Mesothelial cell of epicardium (in vitro differentiated cells): Measurements from ENCODE around the gene STIM1. TPM values are rescaled to one million over a fixed set of nuclear protein-coding genes. Genes with fewer than 3 reads are reported as not detected.

Experiments
- DNase-seq, 2 experiments: peaks; one replicate each; pipeline ENCODE4 v3.0.0; 2021; ENCODE audit warnings: low spot score in 2 of 2; ENCODE audit not compliant: unreplicated experiment in 2 of 2
- H3K27ac Mint-ChIP-seq: 2 replicates; pipeline ENCODE4 v1.8.0; 2021; ENCODE audit warnings: mixed read lengths
- H3K27me3 Mint-ChIP-seq: 2 replicates; pipeline ENCODE4 v1.8.0; 2021; ENCODE audit warnings: low read depth, mixed read lengths
- H3K36me3 Mint-ChIP-seq: 2 replicates; pipeline ENCODE4 v1.8.0; 2021; ENCODE audit warnings: mixed read lengths
- H3K4me1 Mint-ChIP-seq: 2 replicates; pipeline ENCODE4 v1.8.0; 2021; ENCODE audit warnings: mixed read lengths
- H3K4me3 Mint-ChIP-seq: 2 replicates; pipeline ENCODE4 v1.8.0; 2021; ENCODE audit warnings: mild to moderate bottlenecking, moderate library complexity, mixed read lengths
- H3K9me3 Mint-ChIP-seq: 2 replicates; pipeline ENCODE4 v1.8.0; 2021; ENCODE audit warnings: mixed read lengths
- total RNA-seq: library from RNA; stranded (reverse); gene quantifications from 3 replicates; pipeline ENCODE4 v1.2.1, GENCODE V29; 2021
- TF ChIP-seq, protein P1 (sequence below): fragments of 200-600 bp; sonication (generic); IDR thresholded peaks from one replicate; pipeline ENCODE4 v1.5.0; 2021; ENCODE audit warnings: antibody characterized with exemption; ENCODE audit not compliant: unreplicated experiment

The STIM1 gene
- total RNA-seq, 1 donor from 2014 or later, result 43.7 TPM

DNA sequence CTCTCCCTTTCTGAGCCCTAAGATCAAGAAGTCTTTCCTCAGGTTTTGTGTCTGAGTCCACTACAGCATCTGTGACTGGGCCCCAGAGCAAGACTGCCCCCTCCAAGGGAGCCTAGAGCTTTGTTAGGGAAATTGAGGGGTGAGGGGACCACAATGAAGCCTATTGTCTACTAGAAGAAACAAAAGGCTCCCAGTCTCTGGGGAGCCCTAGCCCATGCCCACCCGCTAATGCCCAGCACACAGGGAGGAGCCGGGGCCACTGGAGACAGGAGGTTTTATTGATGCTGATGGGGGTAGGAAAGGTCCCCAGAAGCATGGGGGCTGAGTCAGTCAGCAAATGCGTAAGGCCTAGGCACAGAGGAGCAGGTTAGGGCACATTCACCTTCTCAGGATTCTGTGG, 28.7 kb upstream of the STIM1 start:
- no peak overlapping the region for H3K4me3 Mint-ChIP-seq
- TF ChIP-seq, protein P1, sequence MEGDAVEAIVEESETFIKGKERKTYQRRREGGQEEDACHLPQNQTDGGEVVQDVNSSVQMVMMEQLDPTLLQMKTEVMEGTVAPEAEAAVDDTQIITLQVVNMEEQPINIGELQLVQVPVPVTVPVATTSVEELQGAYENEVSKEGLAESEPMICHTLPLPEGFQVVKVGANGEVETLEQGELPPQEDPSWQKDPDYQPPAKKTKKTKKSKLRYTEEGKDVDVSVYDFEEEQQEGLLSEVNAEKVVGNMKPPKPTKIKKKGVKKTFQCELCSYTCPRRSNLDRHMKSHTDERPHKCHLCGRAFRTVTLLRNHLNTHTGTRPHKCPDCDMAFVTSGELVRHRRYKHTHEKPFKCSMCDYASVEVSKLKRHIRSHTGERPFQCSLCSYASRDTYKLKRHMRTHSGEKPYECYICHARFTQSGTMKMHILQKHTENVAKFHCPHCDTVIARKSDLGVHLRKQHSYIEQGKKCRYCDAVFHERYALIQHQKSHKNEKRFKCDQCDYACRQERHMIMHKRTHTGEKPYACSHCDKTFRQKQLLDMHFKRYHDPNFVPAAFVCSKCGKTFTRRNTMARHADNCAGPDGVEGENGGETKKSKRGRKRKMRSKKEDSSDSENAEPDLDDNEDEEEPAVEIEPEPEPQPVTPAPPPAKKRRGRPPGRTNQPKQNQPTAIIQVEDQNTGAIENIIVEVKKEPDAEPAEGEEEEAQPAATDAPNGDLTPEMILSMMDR, result no peak
- no peaks in the 10 kb centered on the region for H3K27me3 Mint-ChIP-seq
- peaks cover 26% of the 10 kb centered on the region for H3K36me3 Mint-ChIP-seq
- H3K9me3 Mint-ChIP-seq, result no peaks in the 10 kb centered on the region
- no peak for DNase-seq
- no peak overlapping the region for H3K27ac Mint-ChIP-seq
- no peaks in the 10 kb centered on the region for H3K4me1 Mint-ChIP-seq

DNA sequence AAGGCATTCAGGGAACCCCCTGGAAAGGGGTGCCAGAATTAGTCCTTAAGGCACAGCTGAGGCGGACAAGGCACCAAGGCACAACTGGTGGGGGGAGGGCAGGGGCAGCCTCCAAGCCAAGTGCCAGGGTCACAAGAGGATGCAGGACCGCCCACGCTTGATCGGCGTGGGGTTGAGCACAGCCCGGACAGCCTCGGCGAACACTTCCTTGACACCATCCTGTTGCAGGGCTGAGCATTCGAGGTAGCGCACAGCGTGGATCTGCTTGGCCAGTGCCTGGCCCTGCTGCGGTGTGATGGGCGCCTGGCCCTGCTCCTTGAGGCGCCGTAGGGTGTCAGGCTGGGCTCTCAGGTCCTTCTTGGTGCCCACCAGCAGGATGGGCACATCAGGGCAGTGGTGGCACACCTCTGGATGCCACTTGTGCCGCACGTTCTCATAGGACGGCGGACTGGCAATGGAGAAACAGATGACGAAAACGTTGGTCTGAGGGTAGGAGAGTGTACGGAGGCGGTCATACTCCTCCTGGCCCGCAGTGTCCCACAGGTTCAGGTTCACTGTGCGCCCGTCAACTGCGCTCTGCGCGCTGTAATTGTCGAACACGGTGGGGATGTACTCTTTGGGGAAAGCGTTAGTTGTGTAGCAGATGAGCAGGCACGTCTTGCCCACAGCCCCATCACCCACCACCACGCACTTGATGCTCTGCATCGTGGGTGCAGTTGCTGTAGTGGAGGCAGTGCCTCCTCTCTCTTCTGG, 27.9 kb upstream of the STIM1 start:
- Mint-ChIP-seq H3K27ac (no peak overlapping the region), H3K4me1 (no peaks in the 10 kb centered on the region), H3K27me3 (no peaks in the 10 kb centered on the region), H3K9me3 (no peaks in the 10 kb centered on the region), H3K36me3 (peaks cover 26% of the 10 kb centered on the region), H3K4me3 (no peak overlapping the region)
- DNase-seq, result no peak
- TF ChIP-seq, protein P1, result no peak

DNA sequence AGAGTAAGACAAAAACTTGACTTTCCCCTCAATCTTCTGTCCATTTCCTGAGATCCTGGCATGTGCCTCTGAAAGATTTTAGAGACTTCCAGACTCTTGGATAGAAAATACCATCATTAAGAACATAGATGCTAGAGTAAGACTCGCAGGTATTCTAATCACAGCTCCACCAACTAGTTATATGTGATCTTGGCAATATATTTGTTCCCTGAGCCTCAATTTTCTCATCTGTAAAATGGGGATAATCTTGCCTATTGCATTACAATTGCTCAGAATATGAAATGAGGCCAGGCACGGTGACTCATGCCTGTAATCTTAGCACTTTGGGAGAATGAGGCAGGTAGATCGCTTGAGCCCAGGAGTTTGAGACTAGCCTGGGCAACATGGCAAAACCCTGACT, 25.4 kb upstream of the STIM1 start:
- Mint-ChIP-seq H3K4me3 (no peak overlapping the region), H3K27ac (no peak overlapping the region), H3K4me1 (peaks cover 5% of the 10 kb centered on the region), H3K36me3 (peaks cover 18% of the 10 kb centered on the region), H3K9me3 (no peaks in the 10 kb centered on the region), H3K27me3 (no peaks in the 10 kb centered on the region)
- no peak for DNase-seq
- TF ChIP-seq, protein P1, result no peak

DNA sequence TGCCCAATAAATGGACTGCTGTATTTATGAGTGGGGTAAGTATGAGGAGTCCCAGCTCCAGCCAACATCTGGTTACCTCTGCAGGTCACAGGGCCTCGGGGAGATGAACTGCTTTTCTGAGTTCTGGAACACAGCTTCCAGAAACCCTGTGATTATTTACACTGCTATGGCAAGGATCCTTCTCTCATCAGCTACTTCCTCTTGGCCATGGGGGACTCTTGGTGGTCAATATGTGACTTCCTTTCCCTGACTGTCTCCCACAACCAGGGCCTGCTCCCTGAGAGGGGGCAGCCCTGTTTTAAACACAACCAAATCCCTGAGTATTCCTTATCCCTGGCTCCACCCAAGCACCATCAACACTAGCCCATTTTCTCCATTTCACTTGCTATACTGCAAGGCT, 24.7 kb upstream of the STIM1 start:
- Mint-ChIP-seq H3K36me3 (peaks cover 18% of the 10 kb centered on the region), H3K27me3 (no peaks in the 10 kb centered on the region), H3K4me3 (no peak overlapping the region), H3K4me1 (peaks cover 8% of the 10 kb centered on the region), H3K9me3 (no peaks in the 10 kb centered on the region), H3K27ac (no peak overlapping the region)
- DNase-seq, result no peak
- TF ChIP-seq, protein P1, result no peak

DNA sequence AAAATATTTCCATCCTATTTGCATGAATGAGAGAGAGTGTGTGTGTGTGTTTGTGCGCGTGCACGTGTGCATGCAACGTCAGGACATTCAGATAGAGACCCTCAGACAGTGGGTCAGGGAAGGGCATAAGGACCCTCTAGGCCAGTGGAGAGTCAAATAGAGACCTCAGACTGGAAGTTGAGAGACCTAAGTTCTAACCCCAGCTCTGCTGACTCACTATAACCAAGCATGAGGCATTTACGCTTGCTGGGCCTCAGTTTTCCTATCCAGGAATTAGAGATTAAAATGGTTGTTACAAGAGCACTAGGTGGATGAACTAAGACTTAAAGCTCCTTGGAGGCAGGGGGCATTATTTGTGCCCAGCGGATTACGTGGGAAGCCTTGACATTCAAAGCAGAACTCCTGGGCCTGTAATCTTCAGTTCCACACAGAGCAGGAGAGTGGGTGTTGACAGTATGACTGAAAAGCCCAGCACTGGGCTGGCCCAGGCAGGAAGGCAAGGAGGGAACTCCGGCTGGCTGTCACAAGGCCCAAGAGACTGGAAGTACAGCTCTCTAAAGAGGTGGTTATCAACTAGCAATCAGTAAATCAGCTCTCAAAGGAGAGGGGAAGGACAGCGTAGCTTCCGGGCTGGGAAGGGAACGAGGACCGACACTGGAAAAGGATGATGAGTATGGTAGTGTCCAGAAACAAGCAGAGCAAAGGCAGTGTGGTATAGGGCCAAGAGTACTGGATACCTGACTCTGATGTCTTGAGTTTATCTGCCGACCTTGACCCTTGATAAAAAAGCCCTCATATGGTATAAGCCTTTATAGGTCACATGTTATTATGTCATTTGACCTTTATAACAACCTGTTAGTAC, 23.9 kb upstream of the STIM1 start:
- TF ChIP-seq, protein P1, result no peak
- Mint-ChIP-seq H3K27me3 (no peaks in the 10 kb centered on the region), H3K27ac (no peak overlapping the region), H3K9me3 (no peaks in the 10 kb centered on the region), H3K36me3 (peaks cover 14% of the 10 kb centered on the region), H3K4me1 (peaks cover 8% of the 10 kb centered on the region), H3K4me3 (no peak overlapping the region)
- DNase-seq, result no peak
